Measurements from ENCODE around the gene SLC2A1.

DNA sequence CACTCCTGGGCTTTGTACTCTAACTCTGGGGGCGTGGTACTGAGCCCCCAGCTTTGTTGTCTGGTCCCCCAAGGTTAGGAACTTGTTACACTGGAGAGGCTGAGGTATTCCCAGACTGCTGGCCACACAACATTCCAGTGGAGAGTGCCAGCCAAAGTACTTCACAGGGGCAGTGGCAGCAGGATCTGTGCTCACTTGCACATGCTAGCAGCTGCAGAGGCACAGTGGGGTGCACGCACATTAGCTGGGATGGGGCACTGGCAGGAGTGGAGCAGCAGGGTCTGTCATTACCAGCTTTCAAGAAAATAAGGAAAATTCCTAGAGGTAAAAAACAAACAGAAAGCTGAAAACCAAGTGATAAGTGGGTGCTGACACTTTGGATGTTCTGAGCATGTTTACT lies 81.3 kb downstream of the SLC2A1 start:
- TF ChIP-seq KLF6 (CRISPR knock-in tag; IDR thresholded peaks at IDR 0.05): no peak
- no peak for TF ChIP-seq SAFB2 (CRISPR knock-in tag; IDR thresholded peaks at IDR 0.05; ENCODE audit: borderline replicate concordance, low read depth)
- TF ChIP-seq CHD2 (IDR thresholded peaks at IDR 0.05; ENCODE audit: low read depth, low read length): no peak
- no peak for TF ChIP-seq IRF2 (CRISPR knock-in tag; IDR thresholded peaks at IDR 0.05)
- TF ChIP-seq, protein P1, sequence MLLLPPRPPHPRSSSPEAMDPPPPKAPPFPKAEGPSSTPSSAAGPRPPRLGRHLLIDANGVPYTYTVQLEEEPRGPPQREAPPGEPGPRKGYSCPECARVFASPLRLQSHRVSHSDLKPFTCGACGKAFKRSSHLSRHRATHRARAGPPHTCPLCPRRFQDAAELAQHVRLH (CRISPR knock-in tag; IDR thresholded peaks at IDR 0.05; ENCODE audit: borderline replicate concordance, low read depth): no peak
- no peak for TF ChIP-seq BRCA1 (CRISPR knock-in tag; IDR thresholded peaks at IDR 0.05)
- TF ChIP-seq GABPA (IDR thresholded peaks at IDR 0.05; ENCODE audit: low read depth, low read length): no peak
- TF ChIP-seq GABPA (CRISPR knock-in tag; IDR thresholded peaks at IDR 0.05; ENCODE audit: low read depth): no peak
- TF ChIP-seq PITX1 (CRISPR knock-in tag; IDR thresholded peaks at IDR 0.05): no peak
